ENCODE results near the gene ZNF566. TPM values are rescaled to one million over a fixed set of nuclear protein-coding genes. Genes with fewer than 3 reads are reported as not detected.

The ZNF566 gene
- total RNA-seq, 1 donor from 2014 or later = 22.1 TPM

Other genes with a start within 250 kb of the ZNF566 start
- 7.6 and 10.9 TPM in 2 replicates for gene ZFP14, start 110.4 kb downstream of the ZNF566 start, total RNA-seq (ENCODE audit: low replicate concordance)
- 6.0 and 13.0 TPM in 2 replicates for gene ZFP82, start 70.9 kb downstream of the ZNF566 start, total RNA-seq (ENCODE audit: low replicate concordance)
- 27.8 and 35.7 TPM in 2 replicates for gene ZNF260, start 38.7 kb upstream of the ZNF566 start, total RNA-seq (ENCODE audit: low replicate concordance)
- 19.3 and 23.9 TPM in 2 replicates for gene ZNF529, start 83.7 kb upstream of the ZNF566 start, total RNA-seq (ENCODE audit: low replicate concordance)
- gene ZNF382, start 115.8 kb upstream of the ZNF566 start, total RNA-seq (ENCODE audit: low replicate concordance) = 9.5 and 17.5 TPM in 2 replicates
- 9.8 and 11.3 TPM in 2 replicates for gene ZNF461, start 177.3 kb upstream of the ZNF566 start, total RNA-seq (ENCODE audit: low replicate concordance)
- 10.4 and 12.3 TPM in 2 replicates for gene ZNF567, start 198.1 kb upstream of the ZNF566 start, total RNA-seq (ENCODE audit: low replicate concordance)